ENCODE measurements around the gene NUDT3.

GRCh38 chr6:34347303-34347702 is 45.2 kb downstream of the NUDT3 start:
- no peak for TF ChIP-seq CTCF (conservative IDR thresholded peaks at IDR 0.05)
- TF ChIP-seq ZFX (IDR thresholded peaks at IDR 0.05), result no peak
